K562 treated with DMSO at 1 percent for 4 hours (cell line): ENCODE measurements around the gene CHST14. TPM values are rescaled to one million over a fixed set of nuclear protein-coding genes. Genes with fewer than 3 reads are reported as not detected.

Experiments
- total RNA-seq: library from RNA; unstranded; fragments of 300-600 nt; gene quantifications from 2 replicates; pipeline ENCODE4 v1.2.3, GENCODE V29; 2022; ENCODE audit not compliant: insufficient read depth

Gene CHST14, protein sequence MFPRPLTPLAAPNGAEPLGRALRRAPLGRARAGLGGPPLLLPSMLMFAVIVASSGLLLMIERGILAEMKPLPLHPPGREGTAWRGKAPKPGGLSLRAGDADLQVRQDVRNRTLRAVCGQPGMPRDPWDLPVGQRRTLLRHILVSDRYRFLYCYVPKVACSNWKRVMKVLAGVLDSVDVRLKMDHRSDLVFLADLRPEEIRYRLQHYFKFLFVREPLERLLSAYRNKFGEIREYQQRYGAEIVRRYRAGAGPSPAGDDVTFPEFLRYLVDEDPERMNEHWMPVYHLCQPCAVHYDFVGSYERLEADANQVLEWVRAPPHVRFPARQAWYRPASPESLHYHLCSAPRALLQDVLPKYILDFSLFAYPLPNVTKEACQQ
- 10.2 and 12.4 TPM in 2 replicates for total RNA-seq

DNA sequence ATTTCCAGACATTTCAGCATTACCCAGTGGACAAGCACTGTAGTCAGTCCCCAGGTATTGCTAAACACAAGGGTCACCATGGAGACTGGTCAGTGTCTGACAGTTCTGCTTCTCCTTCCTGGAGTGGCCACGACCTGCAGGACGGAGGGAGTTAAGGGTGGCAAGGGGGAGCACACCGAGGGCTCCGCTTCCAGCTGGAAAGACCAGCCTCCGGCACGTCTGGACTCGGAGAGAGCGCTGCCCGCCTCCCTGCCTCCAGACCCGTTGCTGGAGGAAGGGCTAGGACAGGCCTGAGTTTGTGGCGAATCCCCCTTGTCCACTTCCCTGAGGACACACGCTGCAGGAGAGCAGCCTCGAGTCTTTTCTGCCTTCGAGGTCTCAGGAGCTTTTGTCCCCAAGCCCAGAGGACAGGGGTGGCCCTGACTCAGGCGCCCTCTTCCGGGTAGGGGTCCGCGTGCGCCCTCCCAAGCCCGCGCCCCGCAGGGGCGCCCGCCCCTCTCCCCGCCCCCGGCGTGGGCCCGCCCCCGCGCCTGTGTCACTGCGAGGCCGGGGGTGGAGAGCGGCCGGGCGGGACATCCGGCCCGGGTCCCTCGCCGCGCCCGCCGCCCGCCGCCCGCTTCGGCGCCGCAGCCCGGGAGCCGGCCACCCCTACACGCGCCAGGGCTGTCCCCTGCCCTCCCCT lies at the start of gene CHST14:
Gene CHST14, plus strand, starts transcription at position 562 of the 682 bp plus-strand sequence. CDS start 230 bp downstream, outside the sequence.

DNA sequence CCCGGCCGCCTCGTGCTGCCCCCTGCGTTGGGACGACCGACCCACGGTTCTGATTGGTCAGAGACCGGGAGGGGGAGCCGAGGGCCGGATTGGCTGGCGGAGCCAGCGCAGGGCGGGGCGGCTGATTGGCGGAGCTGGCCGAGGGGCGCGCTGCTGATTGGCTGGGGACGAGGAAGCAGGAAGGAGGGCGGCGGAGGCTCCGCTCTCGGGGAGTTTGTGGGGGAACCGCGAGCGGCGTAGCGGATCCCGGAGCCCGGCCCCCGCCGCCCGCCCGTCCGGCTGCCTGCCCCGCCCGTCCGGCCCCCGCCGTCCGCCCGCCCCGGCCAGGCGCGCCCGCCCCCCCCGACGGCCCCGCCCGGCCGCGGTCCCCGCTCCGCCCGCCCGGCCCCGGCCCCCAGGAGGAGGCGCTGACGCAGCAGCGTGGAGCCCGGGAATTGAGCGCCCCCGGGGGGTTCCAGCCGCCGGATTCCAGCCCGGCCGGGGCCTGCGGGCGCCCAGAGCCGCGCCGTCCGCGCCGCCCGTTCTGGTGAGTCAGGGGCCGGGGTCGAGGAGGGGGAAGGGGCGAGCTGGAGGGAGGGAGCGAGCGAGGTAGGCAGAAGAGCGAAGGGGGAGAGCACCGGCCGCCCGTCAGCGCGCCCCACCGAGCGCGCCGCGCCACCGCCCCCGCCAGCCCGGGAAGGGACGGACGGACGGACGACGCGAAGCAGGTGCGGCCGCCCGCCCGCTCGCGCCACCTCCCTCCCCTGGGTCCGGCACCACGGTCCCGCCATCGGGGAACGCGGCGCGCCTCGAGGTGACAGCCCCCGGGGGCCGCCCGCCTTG lies 29.8 kb upstream of the CHST14 start, which contains the start of gene BAHD1:
Gene BAHD1, plus strand, starts transcription at position 211 of the 822 bp plus-strand sequence. CDS start 17,512 bp downstream, outside the sequence.

Other genes with a start within 250 kb of the CHST14 start
- 0.36 TPM in 1 of 2 replicates, not detected in the other for gene PAK6, start 231.9 kb upstream of the CHST14 start, total RNA-seq
- gene ANKRD63, start 187.9 kb upstream of the CHST14 start, total RNA-seq: 1.1 TPM in 1 of 2 replicates, not detected in the other
- gene PLCB2, start 163.0 kb upstream of the CHST14 start, total RNA-seq: 9.6 and 13.9 TPM in 2 replicates
- 17.2 and 18.2 TPM in 2 replicates for gene INAFM2, start 147.3 kb upstream of the CHST14 start, total RNA-seq
- 0.57 TPM in 1 of 2 replicates, not detected in the other for gene CCDC9B, start 130.0 kb upstream of the CHST14 start, total RNA-seq
- gene PHGR1, start 120.0 kb upstream of the CHST14 start, total RNA-seq: not detected in 2 replicates
- not detected in 2 replicates for gene DISP2, start 112.8 kb upstream of the CHST14 start, total RNA-seq
- 14.9 and 20.8 TPM in 2 replicates for gene KNSTRN, start 88.3 kb upstream of the CHST14 start, total RNA-seq
- 1.9 and 3.5 TPM in 2 replicates for gene IVD, start 65.2 kb upstream of the CHST14 start, total RNA-seq
- gene BAHD1, start 30.0 kb upstream of the CHST14 start, total RNA-seq: 16.6 and 25.0 TPM in 2 replicates
- gene CCDC32, start 94.1 kb downstream of the CHST14 start, total RNA-seq: 17.2 and 26.3 TPM in 2 replicates
- 9.7 and 9.8 TPM in 2 replicates for gene RPUSD2, start 98.3 kb downstream of the CHST14 start, total RNA-seq
- gene KNL1, start 123.3 kb downstream of the CHST14 start, total RNA-seq: 19.5 and 20.2 TPM in 2 replicates
- gene RAD51, start 224.2 kb downstream of the CHST14 start, total RNA-seq: 37.2 and 40.7 TPM in 2 replicates